Left ventricle myocardium inferior (tissue), 1 donor: ENCODE results near the gene OPCML. TPM values are rescaled to one million over a fixed set of nuclear protein-coding genes. Genes with fewer than 3 reads are reported as not detected.

ENCODE experiments used
- DNase-seq: peaks from one replicate; pipeline ENCODE4 v3.0.0-alpha.2; 2020
- H3K27ac ChIP-seq: fragments of 200-600 bp; replicated peaks from 2 replicates; pipeline ENCODE4 v1.8.0; 2021
- H3K27me3 ChIP-seq: fragments of 200-600 bp; 2 replicates; pipeline ENCODE4 v1.8.0; 2021; ENCODE audit warnings: low read depth
- H3K36me3 ChIP-seq: fragments of 200-600 bp; 2 replicates; pipeline ENCODE4 v1.8.0; 2021
- H3K4me1 ChIP-seq: fragments of 200-600 bp; 2 replicates; pipeline ENCODE4 v1.8.0; 2021
- H3K4me3 ChIP-seq: fragments of 200-600 bp; 2 replicates; pipeline ENCODE4 v1.8.0; 2021; ENCODE audit warnings: mild to moderate bottlenecking, moderate library complexity
- H3K9me3 ChIP-seq: fragments of 200-600 bp; replicated peaks from 2 replicates; pipeline ENCODE4 v1.8.0; 2021
- CTCF ChIP-seq: fragments of 200-600 bp; IDR thresholded peaks from 2 replicates; pipeline ENCODE4 v1.8.0; 2021; ENCODE audit warnings: antibody characterized with exemption, mild to moderate bottlenecking, borderline replicate concordance
- intact Hi-C: fragments of 100-400 bp; cut with micrococcal nuclease; formaldehyde crosslinking; loops from one replicate; pipeline ENCODE4 v1.11.0; 2022
- total RNA-seq: library from RNA; stranded (reverse); fragmentation: NEBNext Ultra II Directional; extraction: Animal tissue kit (Norgen Biotek cat#: 25700); gene quantifications from one replicate; pipeline ENCODE4 v1.2.1, GENCODE V29; 2021
- donor health status: DM: no; HTN: yes; CAD: no; lungs with severe emphysema.

The OPCML gene
- total RNA-seq, 1 donor from 2014 or later, result 0.63 TPM

- TF ChIP-seq CTCF, result no peak
- Histone ChIP-seq H3K4me3 (peak overlapping the region; percentile 39), H3K36me3 (no peaks in the 10 kb centered on the region), H3K27ac (no peak overlapping the region), H3K4me1 (no peaks in the 10 kb centered on the region), H3K9me3 (peaks cover 7% of the 10 kb centered on the region), H3K27me3 (peaks cover 55% of the 10 kb centered on the region)
- intact Hi-C loops, result no loop called here
- no peak for DNase-seq
Measured at GRCh38 chr11:133228471-133229329, 303.6 kb downstream of the OPCML start.

- no peak for DNase-seq
- no peak for TF ChIP-seq CTCF
- Histone ChIP-seq H3K27me3 (peaks cover 46% of the 10 kb centered on the region), H3K9me3 (no peaks in the 10 kb centered on the region), H3K36me3 (no peaks in the 10 kb centered on the region), H3K4me3 (no peak overlapping the region), H3K4me1 (no peaks in the 10 kb centered on the region), H3K27ac (no peak overlapping the region)
- intact Hi-C loops, result no loop called here
Measured at GRCh38 chr11:133227632-133228111, 304.6 kb downstream of the OPCML start.

- H3K4me1 ChIP-seq, result no peaks in the 10 kb centered on the region
- no peak for TF ChIP-seq CTCF
Measured at GRCh38 chr11:133224271-133224670, 308.0 kb downstream of the OPCML start.

GRCh38 chr11:133222425-133223330, 309.6 kb downstream of the OPCML start:
- Histone ChIP-seq H3K27ac (no peak overlapping the region), H3K27me3 (peaks cover 39% of the 10 kb centered on the region), H3K9me3 (no peaks in the 10 kb centered on the region), H3K36me3 (no peaks in the 10 kb centered on the region), H3K4me3 (no peak overlapping the region), H3K4me1 (no peaks in the 10 kb centered on the region)
- no peak for DNase-seq
- intact Hi-C loops, result no loop called here
- TF ChIP-seq CTCF, result no peak

More at GRCh38 chr11:133224271-133224670, 308.0 kb downstream of the OPCML start:
- peaks cover 34% of the 10 kb centered on the region for H3K27me3 ChIP-seq
- no peaks in the 10 kb centered on the region for H3K36me3 ChIP-seq
- no peaks in the 10 kb centered on the region for H3K9me3 ChIP-seq
- DNase-seq, result no peak
- H3K27ac ChIP-seq, result no peak overlapping the region
- no peak overlapping the region for H3K4me3 ChIP-seq
- intact Hi-C loops, result no loop called here

GRCh38 chr11:133219543-133219942, 312.8 kb downstream of the OPCML start:
- peaks cover 55% of the 10 kb centered on the region for H3K27me3 ChIP-seq
- H3K27ac ChIP-seq, result no peak overlapping the region
- H3K36me3 ChIP-seq, result no peaks in the 10 kb centered on the region
- TF ChIP-seq CTCF, result no peak
- no peaks in the 10 kb centered on the region for H3K9me3 ChIP-seq
- DNase-seq, result no peak
- intact Hi-C loops, result no loop called here
- no peak overlapping the region for H3K4me3 ChIP-seq
- H3K4me1 ChIP-seq, result no peaks in the 10 kb centered on the region
